Muscle of leg (tissue), 11 donors: ENCODE measurements around the gene ITPRIP. TPM values are rescaled to one million over a fixed set of nuclear protein-coding genes. Genes with fewer than 3 reads are reported as not detected.

Experiments
- DNase-seq: peaks from one replicate; pipeline ENCODE4 v3.0.0; 2013
- H3K27ac ChIP-seq: one replicate; pipeline ENCODE4 v1.5.1; 2013; ENCODE audit warnings: mild to moderate bottlenecking, low read length, control low read depth
- H3K27me3 ChIP-seq: one replicate; pipeline ENCODE4 v1.6.1; 2013; ENCODE audit warnings: low read length; ENCODE audit not compliant: control insufficient read depth, insufficient read depth
- H3K36me3 ChIP-seq: one replicate; pipeline ENCODE4 v1.6.1; 2013; ENCODE audit warnings: low read length; ENCODE audit not compliant: control insufficient read depth, insufficient read depth
- H3K4me1 ChIP-seq: one replicate; pipeline ENCODE4 v1.6.1; 2013; ENCODE audit warnings: low read length; ENCODE audit not compliant: control insufficient read depth, insufficient read depth
- H3K4me3 ChIP-seq: one replicate; pipeline ENCODE4 v1.5.1; 2013; ENCODE audit warnings: low read length, control low read depth
- H3K9me3 ChIP-seq: replicated peaks from 2 replicates; pipeline ENCODE4 v1.6.1; 2013; ENCODE audit warnings: low read depth, low read length; ENCODE audit not compliant: control insufficient read depth
- WGBS: methylation state at CpG from one replicate; pipeline ENCODE4 v1.1.5; 2013; ENCODE audit warnings: missing lambda C conversion rate; ENCODE audit not compliant: insufficient coverage; 5-methylcytosine and 5-hydroxymethylcytosine counted together
- polyA plus RNA-seq, 8 donors: library from polyadenylated mRNA; unstranded; fragments of 120-200 nt; gene quantifications; one replicate each; pipeline versions ENCODE4 v1.2.1 to v1.2.3, GENCODE V29; 2013; ENCODE audit warnings: inconsistent platforms in 1 of 8, low replicate concordance in 1 of 8; ENCODE audit not compliant: insufficient read length in 8 of 8, insufficient read depth in 1 of 8
- total RNA-seq: library from RNA; stranded (reverse); fragments of 120-200 nt; gene quantifications from one replicate; pipeline ENCODE4 v1.2.4, GENCODE V29; 2013

Gene ITPRIP
- total and polyA plus RNA-seq, 9 donors: 2.6 to 10.8 (median 8.3) TPM

- no peak for DNase-seq
- Histone ChIP-seq H3K4me3 (no peak overlapping the region), H3K27me3 (no peaks in the 10 kb centered on the region), H3K9me3 (no peaks in the 10 kb centered on the region), H3K36me3 (peaks cover 9% of the 10 kb centered on the region), H3K27ac (peak overlapping the region; percentile 97), H3K4me1 (peaks cover 92% of the 10 kb centered on the region)
- 86% methylated on average over 7 of the region's 9 CpGs for WGBS
These were observed 11.2 kb downstream of the ITPRIP start for GRCh38 chr10:104326991-104327610.

DNA sequence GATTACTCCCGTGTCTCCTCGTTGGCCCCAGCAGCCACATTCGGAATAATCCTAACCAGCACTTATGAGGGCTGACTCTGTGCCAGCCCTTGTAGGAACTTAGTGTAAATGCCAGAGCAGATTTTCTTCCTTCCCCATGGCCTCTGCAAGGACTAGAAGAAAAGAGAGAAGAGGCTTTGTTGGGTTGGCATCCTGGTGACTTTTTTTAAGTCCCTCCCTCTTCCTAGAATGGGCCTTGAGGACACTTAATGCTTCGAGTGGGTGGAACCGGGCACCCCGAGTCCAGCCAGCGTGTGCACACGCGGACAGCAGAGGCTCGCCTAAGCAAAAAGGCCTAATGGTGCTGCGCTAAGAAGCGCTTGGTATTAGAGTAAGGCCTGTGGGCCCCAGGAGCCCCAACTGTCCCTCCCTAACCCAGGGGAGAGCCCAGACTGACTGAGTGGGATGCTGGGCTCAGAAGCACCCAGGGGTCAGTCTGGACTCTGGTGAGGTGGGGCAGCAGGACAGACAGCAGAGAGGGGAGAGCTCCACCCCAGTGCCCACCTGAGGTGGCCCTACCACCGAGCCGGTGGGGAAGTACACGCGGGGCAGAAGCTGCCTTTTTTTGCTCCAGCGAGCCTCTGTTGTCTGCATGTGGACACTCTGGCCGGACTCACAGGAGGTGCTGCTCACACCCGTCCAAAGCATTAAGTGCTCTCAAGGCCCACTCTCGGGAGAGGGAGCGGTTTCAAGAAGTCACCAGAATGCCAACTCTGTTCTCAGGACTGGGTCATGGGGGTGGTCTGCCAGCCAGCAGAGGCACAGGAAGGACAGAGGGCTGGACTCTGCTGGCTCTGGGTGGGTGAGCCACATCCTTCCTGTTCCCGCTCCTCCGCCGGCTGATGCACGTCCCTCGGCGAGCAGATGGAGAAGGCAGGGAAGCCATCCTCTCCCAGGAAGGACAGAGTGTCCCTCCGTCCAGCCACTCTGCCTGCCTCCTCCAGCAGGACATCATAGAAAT is 12.5 kb downstream of the ITPRIP start:
- peak overlapping the region; percentile 47 for H3K27ac ChIP-seq

DNA sequence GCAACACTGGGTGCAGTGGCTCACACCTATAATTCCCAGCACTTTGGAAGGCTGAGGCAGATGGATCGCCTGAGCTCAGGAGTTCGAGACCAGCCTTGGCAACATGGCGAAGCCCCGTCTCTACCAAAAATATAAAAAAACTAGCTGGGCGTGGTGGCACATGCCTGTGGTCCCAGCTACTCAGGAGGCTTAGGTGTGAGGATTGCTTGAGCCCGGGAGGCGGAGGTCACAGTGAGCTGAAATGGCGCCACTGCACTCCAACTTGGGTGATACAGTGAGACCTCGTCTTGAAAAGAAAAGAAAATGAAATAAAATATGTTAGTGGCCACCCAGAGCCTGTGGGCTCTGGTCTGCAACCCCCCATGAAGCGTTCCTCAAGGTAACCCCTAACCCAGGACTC is 13.3 kb downstream of the ITPRIP start:
- H3K36me3 ChIP-seq: peaks cover 9% of the 10 kb centered on the region

More for the DNA sequence above, 12.5 kb downstream of the ITPRIP start:
- H3K4me3 ChIP-seq: no peak overlapping the region
- peak; percentile 65 for DNase-seq
- WGBS: 76% methylated on average over 16 of the region's 28 CpGs
- H3K27me3 ChIP-seq: no peaks in the 10 kb centered on the region
- peaks cover 93% of the 10 kb centered on the region for H3K4me1 ChIP-seq
- no peaks in the 10 kb centered on the region for H3K9me3 ChIP-seq
- peaks cover 9% of the 10 kb centered on the region for H3K36me3 ChIP-seq

GRCh38 chr10:104324221-104324686 is 14.0 kb downstream of the ITPRIP start:
- 73% methylated on average over 8 of the region's 9 CpGs for WGBS
- Histone ChIP-seq H3K9me3 (no peaks in the 10 kb centered on the region), H3K36me3 (peaks cover 9% of the 10 kb centered on the region), H3K27ac (no peak overlapping the region), H3K4me1 (peaks cover 84% of the 10 kb centered on the region), H3K4me3 (no peak overlapping the region), H3K27me3 (no peaks in the 10 kb centered on the region)
- DNase-seq: no peak

More for the DNA sequence above, 13.3 kb downstream of the ITPRIP start:
- Histone ChIP-seq H3K27me3 (no peaks in the 10 kb centered on the region), H3K4me3 (no peak overlapping the region), H3K9me3 (no peaks in the 10 kb centered on the region), H3K27ac (no peak overlapping the region), H3K4me1 (peaks cover 86% of the 10 kb centered on the region)
- WGBS: 97% methylated on average over 4 of the region's 10 CpGs
- DNase-seq: no peak

GRCh38 chr10:104323760-104324201 is 14.5 kb downstream of the ITPRIP start:
- WGBS: 93% methylated on average over 1 of the region's 4 CpGs
- Histone ChIP-seq H3K27ac (peak overlapping the region; percentile 25), H3K9me3 (no peaks in the 10 kb centered on the region), H3K4me3 (no peak overlapping the region), H3K36me3 (peaks cover 9% of the 10 kb centered on the region), H3K4me1 (peaks cover 84% of the 10 kb centered on the region), H3K27me3 (no peaks in the 10 kb centered on the region)
- DNase-seq: no peak

GRCh38 chr10:104323085-104323484 is 15.2 kb downstream of the ITPRIP start:
- Histone ChIP-seq H3K27ac (peak overlapping the region; percentile 67), H3K4me3 (no peak overlapping the region), H3K36me3 (peaks cover 9% of the 10 kb centered on the region), H3K27me3 (no peaks in the 10 kb centered on the region), H3K9me3 (no peaks in the 10 kb centered on the region), H3K4me1 (peaks cover 82% of the 10 kb centered on the region)
- no peak for DNase-seq
- no CpG with 5 or more reads among the region's 1 CpG for WGBS

DNA sequence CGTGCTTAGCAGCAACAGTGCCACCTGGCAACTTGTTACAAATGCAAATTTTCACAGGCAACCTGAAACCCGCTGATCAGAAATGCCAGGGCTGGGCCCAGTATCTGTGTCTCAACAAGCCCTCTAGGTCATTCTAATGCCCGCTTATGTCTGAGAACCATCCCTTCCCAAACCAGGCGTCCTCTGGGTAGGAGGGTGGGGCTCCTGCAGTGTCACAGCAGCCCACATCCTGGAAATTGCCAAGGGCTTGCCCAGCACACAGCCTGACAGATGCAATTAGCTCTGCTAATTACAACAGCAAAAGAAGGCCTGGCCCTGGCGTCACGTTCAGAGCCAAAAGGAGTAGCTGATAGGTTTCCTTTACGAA is 15.9 kb downstream of the ITPRIP start:
- Histone ChIP-seq H3K36me3 (peaks cover 9% of the 10 kb centered on the region), H3K4me3 (no peak overlapping the region), H3K4me1 (peaks cover 82% of the 10 kb centered on the region), H3K27ac (peak overlapping the region; percentile 67), H3K9me3 (no peaks in the 10 kb centered on the region), H3K27me3 (no peaks in the 10 kb centered on the region)
- DNase-seq: no peak
- WGBS: 61% methylated on average over 2 of the region's 7 CpGs

DNA sequence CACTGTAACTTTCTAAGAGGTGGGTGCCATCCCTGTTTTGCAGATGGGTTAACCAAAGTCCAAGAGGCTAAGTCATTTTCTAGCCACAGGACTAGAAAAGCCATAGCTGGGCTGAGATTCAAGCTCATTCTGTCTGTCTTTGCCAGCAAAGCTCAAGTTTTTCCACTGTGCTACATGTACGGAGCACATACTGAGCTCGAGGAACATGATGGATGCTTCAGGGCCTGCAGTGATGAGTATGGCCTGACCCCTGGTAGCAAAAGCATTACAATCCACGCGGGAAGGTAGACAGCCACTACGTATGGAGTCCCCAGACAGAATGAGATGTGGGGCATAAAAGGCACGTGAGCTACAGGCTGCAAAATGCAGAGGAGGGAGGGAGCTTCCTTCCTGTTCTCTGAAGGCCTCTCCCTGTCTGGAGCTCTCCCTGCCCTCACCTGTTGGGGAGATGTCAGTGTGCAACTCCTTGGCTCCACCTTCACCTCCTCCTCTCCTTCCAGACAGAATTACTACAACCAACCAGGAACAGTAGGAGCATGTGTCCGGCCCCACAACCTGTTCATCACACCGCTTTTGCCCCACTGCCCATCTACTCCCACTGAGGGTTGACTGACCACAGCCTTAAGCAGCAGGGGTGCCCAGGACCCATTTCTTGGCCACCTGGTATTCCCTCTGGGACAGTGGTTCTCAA is 16.4 kb downstream of the ITPRIP start:
- Histone ChIP-seq H3K36me3 (peaks cover 9% of the 10 kb centered on the region), H3K27ac (peak overlapping the region; percentile 67), H3K4me3 (no peak overlapping the region), H3K9me3 (no peaks in the 10 kb centered on the region), H3K27me3 (no peaks in the 10 kb centered on the region), H3K4me1 (peaks cover 82% of the 10 kb centered on the region)
- peak; percentile 87 for DNase-seq
- 57% methylated on average over 4 of the region's 8 CpGs for WGBS

- H3K9me3 ChIP-seq: no peaks in the 10 kb centered on the region
- H3K27ac ChIP-seq: peak overlapping the region; percentile 67
- no peak overlapping the region for H3K4me3 ChIP-seq
- peaks cover 84% of the 10 kb centered on the region for H3K4me1 ChIP-seq
- H3K36me3 ChIP-seq: peaks cover 9% of the 10 kb centered on the region
- no peak for DNase-seq
- H3K27me3 ChIP-seq: no peaks in the 10 kb centered on the region
- 24% methylated on average over 2 of the region's 6 CpGs for WGBS
These were observed 17.0 kb downstream of the ITPRIP start for GRCh38 chr10:104321226-104321625.
